Measurements from ENCODE around the gene PREX1.
A peak's percentile ranks its signal among the peaks of the same experiment; 100 is the strongest.

Gene PREX1

GRCh38 chr20:48649104-48649626, 178.6 kb downstream of the PREX1 start:
- DNase-seq = no peak

- no peak for DNase-seq
Observed at GRCh38 chr20:48648482-48649051, 179.2 kb downstream of the PREX1 start.

DNA sequence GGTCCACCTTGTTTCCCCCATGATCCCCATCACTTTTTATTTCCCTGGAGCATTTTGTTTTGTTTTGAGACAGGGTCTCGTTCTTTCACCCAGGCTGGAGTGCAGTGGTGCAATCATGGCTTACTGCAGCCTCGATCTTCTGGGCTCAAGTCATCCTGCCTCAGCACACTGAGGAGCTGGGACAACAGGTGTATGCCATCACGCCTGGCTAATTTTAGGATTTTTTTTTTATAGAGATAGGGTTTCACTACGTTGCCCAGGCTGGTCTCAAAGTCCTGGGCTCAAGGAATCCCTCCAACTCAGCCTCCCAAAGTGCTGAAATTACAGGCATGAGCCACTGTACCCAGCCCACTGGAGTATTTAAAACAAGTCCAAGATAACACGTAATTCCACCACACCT, 179.9 kb downstream of the PREX1 start:
- DNase-seq = no peak

DNA sequence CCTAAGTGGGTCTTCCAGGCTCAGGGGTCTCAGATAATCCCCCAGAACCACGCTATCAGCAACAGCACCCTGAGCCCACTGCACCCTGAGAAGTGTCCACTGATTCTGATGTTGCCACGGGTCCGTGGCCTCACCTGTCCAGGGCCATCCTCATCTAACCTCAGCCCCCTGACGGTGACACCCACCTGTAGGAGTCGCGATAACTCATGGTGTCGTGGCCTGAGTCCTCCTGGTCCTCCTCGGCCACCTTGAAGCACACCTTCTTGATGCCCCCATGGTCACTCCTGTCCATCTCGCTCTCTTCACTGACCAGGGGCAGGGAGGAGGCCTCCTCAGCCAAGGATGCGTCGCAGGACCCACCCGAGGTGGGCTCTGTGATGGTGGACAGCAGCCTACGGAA, 182.1 kb downstream of the PREX1 start:
- no peak for DNase-seq

GRCh38 chr20:48644286-48644828, 183.4 kb downstream of the PREX1 start:
- no peak for DNase-seq

DNA sequence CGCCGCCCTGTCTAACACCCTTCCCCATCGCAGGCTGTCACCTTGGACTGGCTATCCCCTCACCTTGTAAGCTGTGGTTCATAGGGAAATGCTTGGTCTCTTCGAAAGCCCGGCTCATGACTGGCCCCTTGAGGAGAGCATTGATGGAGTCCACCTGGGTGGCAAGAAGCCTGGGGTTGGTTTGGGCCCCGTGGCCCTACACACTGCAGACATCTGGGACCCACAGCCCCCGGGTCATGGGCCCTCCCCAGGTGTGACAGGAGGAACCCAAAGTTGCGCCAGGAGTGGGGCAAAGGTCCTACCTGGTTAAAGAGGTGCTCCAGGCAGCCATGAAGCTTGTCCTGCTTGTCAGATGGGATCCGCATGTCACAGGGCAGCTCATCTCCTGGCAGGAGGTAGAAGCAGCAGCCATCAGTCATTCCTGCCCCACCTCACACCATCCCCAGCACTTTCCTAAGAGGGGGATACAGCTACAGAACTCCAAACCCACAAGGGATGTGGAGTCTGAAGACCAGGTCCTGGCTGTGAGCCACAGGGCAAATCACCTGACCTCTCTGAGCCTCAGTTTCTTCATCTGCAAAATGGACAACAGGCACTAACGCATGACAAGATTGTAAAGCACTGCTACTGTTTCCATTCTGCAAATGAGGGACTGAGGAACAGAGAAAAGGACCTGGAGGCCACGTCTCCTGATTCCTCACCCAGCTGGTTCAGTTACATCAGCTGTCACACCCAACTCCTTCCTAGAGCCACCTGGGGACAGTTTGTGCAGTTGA, 185.5 kb downstream of the PREX1 start:
- DNase-seq = no peak

GRCh38 chr20:48640871-48641270, 186.9 kb downstream of the PREX1 start:
- DNase-seq = no peak

GRCh38 chr20:48639899-48640298, 187.9 kb downstream of the PREX1 start:
- DNase-seq = no peak

DNA sequence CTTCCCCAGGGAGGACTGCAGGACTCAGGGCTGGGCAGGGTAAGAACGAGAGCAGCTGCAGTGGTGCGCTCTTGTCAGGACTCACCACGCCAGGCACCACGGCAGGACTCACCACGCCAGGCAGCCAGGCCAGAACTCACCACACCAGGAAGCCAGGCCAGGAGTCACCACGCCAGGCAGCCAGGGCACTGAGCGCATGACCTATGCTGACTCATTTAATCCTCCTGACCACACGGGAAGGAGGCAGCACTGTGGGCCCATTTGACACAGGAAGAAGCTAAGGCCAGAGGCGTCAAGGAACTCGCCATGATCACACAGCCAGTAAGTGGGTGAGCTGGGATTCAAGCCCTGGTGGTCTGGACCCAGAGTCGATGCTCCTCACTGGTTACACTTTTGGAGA, 189.3 kb downstream of the PREX1 start:
- DNase-seq = no peak

- DNase-seq = no peak
Observed at GRCh38 chr20:48637461-48637860, 190.3 kb downstream of the PREX1 start.

DNA sequence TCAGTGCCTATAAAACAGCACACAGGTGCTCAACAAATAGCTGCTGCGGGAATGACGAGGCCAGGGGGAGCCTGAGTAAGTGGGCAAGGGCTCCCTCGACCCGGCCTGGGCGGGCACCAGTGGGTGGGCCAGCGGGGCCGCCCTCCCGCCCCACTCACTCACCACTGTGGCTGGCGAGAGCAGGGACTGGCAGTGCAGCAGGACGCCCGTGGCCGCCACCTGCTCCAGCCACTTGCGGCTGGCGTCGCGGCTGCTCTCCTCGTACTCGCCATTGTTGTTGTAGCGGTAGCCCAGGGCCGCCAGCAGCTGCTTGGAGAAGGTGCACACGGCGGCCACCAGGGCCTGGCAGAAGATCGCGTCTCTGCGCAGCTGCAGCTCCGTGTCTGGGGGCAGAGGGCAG, 191.5 kb downstream of the PREX1 start:
- no peak for DNase-seq

- DNase-seq = peak; percentile 32
Observed at GRCh38 chr20:48635791-48636267, 192.0 kb downstream of the PREX1 start.

GRCh38 chr20:48635361-48635760, 192.4 kb downstream of the PREX1 start:
- no peak for DNase-seq

GRCh38 chr20:48634641-48635040, 193.2 kb downstream of the PREX1 start:
- no peak for DNase-seq

- no peak for DNase-seq
Observed at GRCh38 chr20:48633620-48634257, 194.1 kb downstream of the PREX1 start.

- DNase-seq = no peak
Observed at GRCh38 chr20:48632825-48633619, 194.8 kb downstream of the PREX1 start.

DNA sequence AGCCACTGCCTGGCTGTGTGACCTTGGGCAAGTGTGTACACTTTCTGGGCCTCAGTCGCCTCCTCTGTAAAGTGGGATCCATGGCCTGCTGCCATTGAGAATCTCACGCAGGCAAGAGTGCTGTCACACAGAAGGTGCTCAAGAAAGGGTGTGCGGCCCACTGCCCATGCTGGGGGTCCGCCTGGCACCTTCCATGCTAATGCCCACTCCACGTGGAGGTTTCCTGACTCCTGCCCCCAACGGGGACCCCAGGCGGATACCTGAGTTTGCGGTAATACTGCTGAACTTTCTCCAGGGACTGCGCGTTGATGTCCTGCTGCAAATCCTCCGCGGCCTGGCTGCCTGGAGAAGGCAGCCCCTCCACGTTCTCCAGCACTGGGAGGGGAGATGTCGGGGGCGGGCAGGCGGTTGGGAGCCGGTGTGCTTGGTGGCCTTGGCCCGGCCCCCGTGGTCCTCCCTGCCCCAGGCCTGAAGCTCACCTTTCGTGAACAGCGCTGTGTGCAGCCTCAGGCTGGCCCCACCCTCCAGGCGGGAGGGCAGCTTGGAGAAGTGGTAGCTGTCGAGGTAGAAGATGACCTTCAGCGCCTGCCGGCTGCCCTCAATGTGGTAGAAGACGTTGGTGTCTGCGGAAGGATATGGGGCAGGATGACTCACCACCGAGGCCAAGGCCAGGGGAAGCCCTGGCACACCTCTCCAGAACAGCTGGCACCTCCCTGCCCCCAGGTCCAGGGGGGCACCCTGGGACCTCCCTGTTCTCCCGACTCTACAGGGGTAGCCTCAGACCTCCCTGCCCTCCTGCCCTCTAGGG, 195.6 kb downstream of the PREX1 start:
- no peak for DNase-seq

GRCh38 chr20:48631114-48632016, 196.4 kb downstream of the PREX1 start:
- DNase-seq = peak; percentile 71

- no peak for DNase-seq
Observed at GRCh38 chr20:48630342-48631075, 197.3 kb downstream of the PREX1 start.

DNA sequence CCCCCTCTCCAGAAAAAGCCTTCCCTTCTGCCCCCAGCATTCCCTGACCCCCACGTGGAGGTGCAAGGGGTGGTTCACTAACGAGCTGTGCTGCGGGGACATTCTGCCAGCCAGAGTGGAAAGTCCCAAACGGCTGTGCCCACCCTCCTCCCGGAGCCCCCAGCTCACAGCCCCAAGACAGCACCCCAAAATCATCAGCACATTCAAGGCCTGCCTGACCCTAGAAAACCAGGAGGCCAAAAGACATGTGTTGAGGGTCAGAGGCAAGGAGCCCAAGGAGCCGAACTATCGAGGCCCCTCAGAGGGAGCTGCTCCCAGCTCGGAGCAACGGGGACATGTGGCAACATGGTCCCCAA, 197.9 kb downstream of the PREX1 start:
- no peak for DNase-seq
